B cell (primary cell): ENCODE data around the gene SEM1. TPM values are rescaled to one million over a fixed set of nuclear protein-coding genes. Genes with fewer than 3 reads are reported as not detected.

Source experiments
- ATAC-seq: fragments of 200-7000 bp; cut with Tn5 transposase; one replicate; pipeline ENCODE4 v1.10.0; 2021; ENCODE audit warnings: low read depth, mild to moderate bottlenecking, moderate number of reproducible peaks, moderate library complexity
- CTCF ChIA-PET: fragments of 350-600 bp; sonication (Branson Sonifier 250); formaldehyde crosslinking; loops from one replicate; lab custom pipeline; 2021; ENCODE audit warnings: antibody characterized with exemption, inconsistent platforms; lab: Charles Lee
- POLR2A ChIA-PET: fragments of 350-600 bp; sonication (Branson Sonifier 250); formaldehyde crosslinking; loops from one replicate; lab custom pipeline; 2021; ENCODE audit warnings: antibody characterized with exemption; lab: Charles Lee
- DNase-seq: peaks from one replicate; pipeline ENCODE4 v3.0.0; 2013
- H2AFZ ChIP-seq: 2 replicates; pipeline ENCODE4 v1.6.1; 2012; ENCODE audit warnings: mild to moderate bottlenecking, low read depth, low read length; ENCODE audit not compliant: insufficient read depth, poor library complexity, severe bottlenecking
- H3K27ac ChIP-seq, 2 donors: 1 replicate in 1 of 2; 2 replicates in 1 of 2; pipeline ENCODE4 v1.5.1; 2012 to 2013; ENCODE audit warnings: low read length in 2 of 2, mild to moderate bottlenecking in 2 of 2, moderate library complexity in 1 of 2
- H3K27me3 ChIP-seq, 4 experiments: fragments of 200-600 bp in 1 of 4; sonication (generic) in 1 of 4; replicated peaks in 1 of 4; 1 replicate in 2 of 4; 2 replicates in 2 of 4; pipeline versions ENCODE4 v1.6.1 to v1.7.0; 2013 to 2016; ENCODE audit warnings: low read length in 3 of 4, mild to moderate bottlenecking in 2 of 4, mixed read lengths in 1 of 4, moderate library complexity in 1 of 4; ENCODE audit not compliant: insufficient read depth in 4 of 4, control insufficient read depth in 3 of 4; ENCODE audit errors: control extremely low read depth in 1 of 4
- H3K36me3 ChIP-seq, 2 experiments: replicated peaks in 1 of 2; 1 replicate in 1 of 2; 2 replicates in 1 of 2; pipeline versions ENCODE4 v1.6.1 to v1.7.1; 2013; ENCODE audit warnings: low read length in 1 of 2; ENCODE audit not compliant: insufficient read depth in 2 of 2, control insufficient read depth in 1 of 2; ENCODE audit errors: control extremely low read depth in 1 of 2, extremely low read depth in 1 of 2
- H3K4me1 ChIP-seq, 2 donors: fragments of 200-600 bp in 1 of 2; sonication (generic) in 1 of 2; 1 replicate in 1 of 2; 2 replicates in 1 of 2; pipeline versions ENCODE4 v1.5.1 to v1.6.1; 2013 to 2017; ENCODE audit warnings: low read length in 2 of 2; ENCODE audit not compliant: control insufficient read depth in 2 of 2, insufficient read depth in 2 of 2
- H3K4me2 ChIP-seq: replicated peaks from 2 replicates; pipeline ENCODE3; 2012; ENCODE audit warnings: mild to moderate bottlenecking, low read depth, low read length; ENCODE audit not compliant: poor library complexity, severe bottlenecking
- H3K4me3 ChIP-seq, 5 experiments: fragments of 200-600 bp in 1 of 5; sonication (generic) in 1 of 5; 1 replicate in 3 of 5; 2 replicates in 2 of 5; pipeline versions ENCODE4 v1.5.1 to v1.7.0; 2011 to 2016; ENCODE audit warnings: low read length in 4 of 5, mild to moderate bottlenecking in 4 of 5, low read depth in 2 of 5, control low read depth in 1 of 5, moderate library complexity in 1 of 5; ENCODE audit not compliant: insufficient read depth in 1 of 5; ENCODE audit errors: control extremely low read depth in 1 of 5, extremely low read depth in 1 of 5
- H3K79me2 ChIP-seq: fragments of 200-600 bp; sonication (generic); one replicate; pipeline ENCODE4 v1.6.0; 2016; ENCODE audit warnings: low read length; ENCODE audit not compliant: control insufficient read depth, insufficient read depth
- H3K9ac ChIP-seq: fragments of 200-600 bp; sonication (generic); 2 replicates; pipeline ENCODE4 v1.6.1; 2017; ENCODE audit warnings: mild to moderate bottlenecking, low read length, moderate library complexity
- H3K9me3 ChIP-seq, 3 donors: one replicate each; pipeline versions ENCODE4 v1.6.1 to v1.7.1; 2013; ENCODE audit warnings: low read length in 2 of 3; ENCODE audit not compliant: control insufficient read depth in 2 of 3, insufficient read depth in 1 of 3; ENCODE audit errors: control extremely low read depth in 1 of 3
- H4K20me1 ChIP-seq: 2 replicates; pipeline ENCODE4 v1.6.0; 2012; ENCODE audit warnings: mild to moderate bottlenecking, low read length; ENCODE audit not compliant: insufficient read depth, control insufficient read depth, poor library complexity, severe bottlenecking
- H3K27ac Mint-ChIP-seq: one replicate; pipeline ENCODE4 v1.8.0; 2021; ENCODE audit warnings: mixed read lengths
- H3K27me3 Mint-ChIP-seq: one replicate; pipeline ENCODE4 v1.8.0; 2021; ENCODE audit warnings: mixed read lengths
- H3K4me1 Mint-ChIP-seq: one replicate; pipeline ENCODE4 v1.8.0; 2021; ENCODE audit warnings: mixed read lengths
- H3K4me3 Mint-ChIP-seq: one replicate; pipeline ENCODE4 v1.8.0; 2021; ENCODE audit warnings: mixed read lengths
- H3K9me3 Mint-ChIP-seq: one replicate; pipeline ENCODE4 v1.8.0; 2022; ENCODE audit warnings: mixed read lengths; ENCODE audit not compliant: insufficient read depth
- EZH2 ChIP-seq: IDR thresholded peaks from 2 replicates; pipeline ENCODE4 v1.6.1; 2012; ENCODE audit warnings: borderline replicate concordance, low read depth, mild to moderate bottlenecking, moderate library complexity, low read length; ENCODE audit not compliant: insufficient read depth, poor library complexity, severe bottlenecking
- WGBS: methylation state at CpG from one replicate; pipeline ENCODE4 v1.1.5; 2013; ENCODE audit warnings: missing lambda C conversion rate; ENCODE audit not compliant: insufficient coverage; 5-methylcytosine and 5-hydroxymethylcytosine counted together
- intact Hi-C: fragments of 100-400 bp; cut with micrococcal nuclease; formaldehyde crosslinking; loops from one replicate; pipeline ENCODE4 v1.10.0; 2022
- polyA plus RNA-seq: library from polyadenylated mRNA; depleted of rRNA; stranded (reverse); fragments of >200 nt; gene quantifications from 2 replicates; pipeline ENCODE4 v1.2.3, GENCODE V29; 2012
- total RNA-seq, 2 donors: library from RNA; stranded (reverse); fragments of 120-200 nt in 1 of 2; gene quantifications; 1 replicate in 1 of 2; 2 replicates in 1 of 2; pipeline versions ENCODE4 v1.2.3 to v1.2.4, GENCODE V29; 2013 to 2022
- TF ChIP-seq, protein P1 (sequence below): fragments of 200-600 bp; IDR thresholded peaks from one replicate; pipeline ENCODE4 v1.8.0; 2022; ENCODE audit warnings: antibody characterized with exemption, mild to moderate bottlenecking

The SEM1 gene
- total and polyA plus RNA-seq, 2 donors (not counting 1 experiment from before 2014, with no cell fraction given), result 6.0 to 30.3 TPM

DNA sequence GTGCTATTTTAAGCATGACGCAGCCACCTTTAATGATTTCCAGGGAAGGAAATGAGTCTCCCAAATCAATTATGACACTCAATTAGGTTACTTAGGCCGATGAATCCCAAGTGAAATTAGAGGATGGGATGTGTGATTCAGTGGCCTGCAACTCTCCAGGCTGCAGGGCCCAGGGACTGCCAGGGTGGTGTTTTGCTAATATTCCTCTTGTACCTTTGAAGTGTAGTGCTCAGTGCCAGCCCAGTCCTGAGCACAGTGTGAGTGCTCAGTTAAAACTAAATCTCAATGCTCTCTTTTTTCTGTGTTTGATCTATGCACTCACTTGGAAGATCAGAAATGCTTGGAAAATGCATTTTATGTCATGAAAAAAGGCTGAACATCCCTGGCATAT is 51.6 kb downstream of the SEM1 start:
- CTCF ChIA-PET, result no interaction called here
- H3K27ac Mint-ChIP-seq, result no peak overlapping the region
- WGBS, result no CpG with 5 or more reads among the region's 2 CpGs
- H3K4me1 Mint-ChIP-seq, result peaks cover 3% of the 10 kb centered on the region
- H3K4me3 Mint-ChIP-seq, result no peak overlapping the region
- no peak overlapping the region for H3K9ac ChIP-seq
- H3K27ac ChIP-seq, result no peak overlapping the region
- H3K36me3 ChIP-seq, result no peaks in the 10 kb centered on the region
- no peak overlapping the region for H2AFZ ChIP-seq
- no peaks in the 10 kb centered on the region for H3K4me1 ChIP-seq
- peaks cover 2% of the 10 kb centered on the region for H3K9me3 Mint-ChIP-seq
- H3K4me3 ChIP-seq, result no peak overlapping the region
- no peaks in the 10 kb centered on the region for H3K9me3 ChIP-seq
- no peaks in the 10 kb centered on the region for H3K27me3 ChIP-seq
- no peak overlapping the region for H3K4me2 ChIP-seq
- H3K79me2 ChIP-seq, result no peaks in the 10 kb centered on the region
- ATAC-seq (no peak), DNase-seq (no peak)
- TF ChIP-seq EZH2, result no peak
- TF ChIP-seq, protein P1, sequence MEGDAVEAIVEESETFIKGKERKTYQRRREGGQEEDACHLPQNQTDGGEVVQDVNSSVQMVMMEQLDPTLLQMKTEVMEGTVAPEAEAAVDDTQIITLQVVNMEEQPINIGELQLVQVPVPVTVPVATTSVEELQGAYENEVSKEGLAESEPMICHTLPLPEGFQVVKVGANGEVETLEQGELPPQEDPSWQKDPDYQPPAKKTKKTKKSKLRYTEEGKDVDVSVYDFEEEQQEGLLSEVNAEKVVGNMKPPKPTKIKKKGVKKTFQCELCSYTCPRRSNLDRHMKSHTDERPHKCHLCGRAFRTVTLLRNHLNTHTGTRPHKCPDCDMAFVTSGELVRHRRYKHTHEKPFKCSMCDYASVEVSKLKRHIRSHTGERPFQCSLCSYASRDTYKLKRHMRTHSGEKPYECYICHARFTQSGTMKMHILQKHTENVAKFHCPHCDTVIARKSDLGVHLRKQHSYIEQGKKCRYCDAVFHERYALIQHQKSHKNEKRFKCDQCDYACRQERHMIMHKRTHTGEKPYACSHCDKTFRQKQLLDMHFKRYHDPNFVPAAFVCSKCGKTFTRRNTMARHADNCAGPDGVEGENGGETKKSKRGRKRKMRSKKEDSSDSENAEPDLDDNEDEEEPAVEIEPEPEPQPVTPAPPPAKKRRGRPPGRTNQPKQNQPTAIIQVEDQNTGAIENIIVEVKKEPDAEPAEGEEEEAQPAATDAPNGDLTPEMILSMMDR, result no peak
- POLR2A ChIA-PET, result no interaction called here
- intact Hi-C loops, result no loop called here
- H3K27me3 Mint-ChIP-seq, result no peaks in the 10 kb centered on the region
- no peaks in the 10 kb centered on the region for H4K20me1 ChIP-seq

DNA sequence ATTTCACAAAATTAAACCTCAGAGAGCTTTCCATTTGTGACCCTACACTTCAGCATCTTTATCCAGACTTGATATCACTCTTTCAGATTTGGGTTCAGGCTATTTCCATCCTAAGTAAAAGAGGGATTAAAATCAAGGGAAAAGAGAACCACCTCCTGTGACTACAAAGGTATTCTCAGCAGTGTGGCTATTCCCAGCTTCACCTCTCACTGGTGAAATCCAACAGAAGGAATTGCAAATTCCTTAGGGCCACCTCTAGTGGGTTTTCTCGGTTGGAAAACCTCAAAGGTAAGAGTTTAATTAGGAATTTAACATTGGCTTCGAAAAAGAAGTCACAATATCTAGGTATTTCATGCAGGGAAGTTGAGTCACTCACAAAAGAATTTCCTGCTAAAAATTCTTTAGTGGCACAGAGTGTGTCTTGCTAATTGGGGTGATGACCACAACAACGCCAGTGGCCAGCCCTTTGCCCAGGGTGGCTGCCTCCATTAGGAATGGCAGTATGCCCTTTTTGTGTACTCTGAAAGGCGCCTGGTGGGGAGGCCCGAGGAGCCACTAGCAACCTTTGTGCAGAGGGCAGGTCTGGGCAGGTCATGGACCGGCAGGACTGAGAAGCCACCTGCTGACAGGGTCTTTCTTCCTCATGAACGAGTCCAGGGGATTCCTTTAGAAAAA is 52.2 kb downstream of the SEM1 start:
- no peaks in the 10 kb centered on the region for H3K27me3 Mint-ChIP-seq
- no peak for DNase-seq
- ChIA-PET POLR2A (no interaction called here), CTCF (no interaction called here)
- Histone ChIP-seq H3K9ac (no peak overlapping the region), H3K4me1 (no peaks in the 10 kb centered on the region), H2AFZ (no peak overlapping the region), H3K9me3 (no peaks in the 10 kb centered on the region), H3K36me3 (no peaks in the 10 kb centered on the region), H3K79me2 (no peaks in the 10 kb centered on the region), H3K27ac (no peak overlapping the region), H3K4me3 (no peak overlapping the region), H4K20me1 (no peaks in the 10 kb centered on the region), H3K4me2 (no peak overlapping the region), H3K27me3 (no peaks in the 10 kb centered on the region)
- no peak overlapping the region for H3K27ac Mint-ChIP-seq
- TF ChIP-seq, protein P1, result no peak
- TF ChIP-seq EZH2, result no peak
- peaks cover 4% of the 10 kb centered on the region for H3K9me3 Mint-ChIP-seq
- WGBS, result 100% methylated on average over 5 of the region's 7 CpGs
- H3K4me3 Mint-ChIP-seq, result no peak overlapping the region
- intact Hi-C loops, result no loop called here
- no peaks in the 10 kb centered on the region for H3K4me1 Mint-ChIP-seq
- no peak for ATAC-seq
